Activated CD4-positive, alpha-beta memory T cell treated with anti-CD3 and anti-CD28 coated beads for 36 hours (primary cell): Measurements from ENCODE around the gene LGALS7B. TPM values are rescaled to one million over a fixed set of nuclear protein-coding genes. Genes with fewer than 3 reads are reported as not detected.

ENCODE experiments used
- CTCF ChIA-PET: fragments of 350-600 bp; sonication (Branson Sonifier 250); formaldehyde crosslinking; loops from one replicate; lab custom pipeline; 2021; ENCODE audit warnings: antibody characterized with exemption, inconsistent platforms; lab: Charles Lee
- POLR2A ChIA-PET: fragments of 350-600 bp; sonication (Branson Sonifier 250); formaldehyde crosslinking; loops from one replicate; lab custom pipeline; 2021; ENCODE audit warnings: antibody characterized with exemption; lab: Charles Lee
- DNase-seq: peaks from one replicate; pipeline ENCODE4 v3.0.0-alpha.2; 2020
- H3K27ac Mint-ChIP-seq: one replicate; pipeline ENCODE4 v1.8.0; 2021; ENCODE audit warnings: mixed read lengths
- H3K27me3 Mint-ChIP-seq: one replicate; pipeline ENCODE4 v1.8.0; 2021; ENCODE audit warnings: mixed read lengths
- H3K36me3 Mint-ChIP-seq: one replicate; pipeline ENCODE4 v1.8.0; 2021; ENCODE audit warnings: mixed read lengths
- H3K4me1 Mint-ChIP-seq: one replicate; pipeline ENCODE4 v1.8.0; 2021; ENCODE audit warnings: low read depth, mixed read lengths
- H3K4me3 Mint-ChIP-seq: one replicate; pipeline ENCODE4 v1.8.0; 2021; ENCODE audit warnings: mild to moderate bottlenecking, mixed read lengths
- H3K9me3 Mint-ChIP-seq: one replicate; pipeline ENCODE4 v1.8.0; 2021; ENCODE audit warnings: mixed read lengths
- intact Hi-C: fragments of 100-400 bp; cut with micrococcal nuclease; formaldehyde crosslinking; loops from one replicate; pipeline ENCODE4 v1.15.1; 2023
- total RNA-seq, 2 experiments: library from RNA; stranded (reverse); gene quantifications; one replicate each; pipeline ENCODE4 v1.2.3, GENCODE V29; 2021

The LGALS7B gene
- total RNA-seq, 2 experiments from 2014 or later, result not detected

DNA sequence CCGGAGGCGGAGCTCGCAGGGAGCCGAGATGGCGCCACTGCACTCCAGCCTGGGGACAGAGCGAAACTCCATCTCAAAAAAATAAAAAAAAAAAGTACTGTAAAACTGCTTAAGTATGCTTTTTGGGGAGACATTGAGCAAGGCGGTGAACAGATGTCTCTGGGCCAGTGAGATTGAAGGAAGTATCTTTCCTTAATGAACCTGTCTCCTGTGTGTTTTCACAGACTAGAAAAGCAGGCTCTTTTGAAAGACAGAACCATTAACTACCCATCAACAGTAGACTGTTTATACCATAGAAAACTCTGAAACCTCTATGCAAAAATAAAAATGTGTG, 44.1 kb downstream of the LGALS7B start:
- peaks cover 33% of the 10 kb centered on the region for H3K36me3 Mint-ChIP-seq
- H3K4me3 Mint-ChIP-seq, result no peak overlapping the region
- no peaks in the 10 kb centered on the region for H3K9me3 Mint-ChIP-seq
- H3K4me1 Mint-ChIP-seq, result peaks cover 22% of the 10 kb centered on the region
- intact Hi-C loops, result loop anchor here (5.0 kb wide), 3 partner anchors 34 to 96 kb away; no protein-coding TSS in a partner anchor
- ChIA-PET CTCF (interaction anchor here (2.8 kb wide), 1 partner anchor 98 kb away, joined by 7 read pairs; the partner anchor contains the start of genes MRPS12 and SARS2), POLR2A (interaction anchor here (1.2 to 1.6 kb wide), 2 partner anchors 16 to 19 kb away, joined by 5 to 7 read pairs; no protein-coding TSS in a partner anchor)
- no peak for DNase-seq
- no peak overlapping the region for H3K27ac Mint-ChIP-seq
- H3K27me3 Mint-ChIP-seq, result no peaks in the 10 kb centered on the region

DNA sequence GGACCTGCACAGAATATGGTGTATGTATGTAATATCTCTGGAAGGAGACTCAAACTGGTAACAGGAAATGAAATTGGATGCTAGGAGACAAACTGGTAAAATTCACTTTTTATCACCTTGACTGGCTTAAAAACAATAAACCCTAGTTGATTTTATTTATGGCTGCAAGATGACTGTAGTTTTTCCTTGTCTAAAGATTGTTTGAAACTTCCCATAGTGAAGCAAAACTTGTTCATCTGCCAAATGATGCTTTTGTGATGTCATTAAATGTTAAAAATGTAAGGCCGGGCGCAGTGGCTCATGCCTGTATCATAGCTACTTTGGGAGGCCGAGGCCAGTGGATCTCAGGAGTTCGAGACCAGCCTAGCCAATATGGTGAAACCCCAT, 45.1 kb downstream of the LGALS7B start:
- peaks cover 37% of the 10 kb centered on the region for H3K36me3 Mint-ChIP-seq
- ChIA-PET POLR2A (interaction anchor here (1.4 kb wide), 1 partner anchor 12 kb away, joined by 5 read pairs; no protein-coding TSS in a partner anchor), CTCF (interaction anchor here (2.8 kb wide), 1 partner anchor 97 kb away, joined by 7 read pairs; the partner anchor contains the start of genes MRPS12 and SARS2)
- peaks cover 32% of the 10 kb centered on the region for H3K4me1 Mint-ChIP-seq
- peak overlapping the region; percentile 51 for H3K27ac Mint-ChIP-seq
- H3K27me3 Mint-ChIP-seq, result no peaks in the 10 kb centered on the region
- H3K9me3 Mint-ChIP-seq, result no peaks in the 10 kb centered on the region
- no peak overlapping the region for H3K4me3 Mint-ChIP-seq
- intact Hi-C loops, result loop anchor here (5.0 kb wide), 3 partner anchors 33 to 97 kb away; no protein-coding TSS in a partner anchor
- no peak for DNase-seq

DNA sequence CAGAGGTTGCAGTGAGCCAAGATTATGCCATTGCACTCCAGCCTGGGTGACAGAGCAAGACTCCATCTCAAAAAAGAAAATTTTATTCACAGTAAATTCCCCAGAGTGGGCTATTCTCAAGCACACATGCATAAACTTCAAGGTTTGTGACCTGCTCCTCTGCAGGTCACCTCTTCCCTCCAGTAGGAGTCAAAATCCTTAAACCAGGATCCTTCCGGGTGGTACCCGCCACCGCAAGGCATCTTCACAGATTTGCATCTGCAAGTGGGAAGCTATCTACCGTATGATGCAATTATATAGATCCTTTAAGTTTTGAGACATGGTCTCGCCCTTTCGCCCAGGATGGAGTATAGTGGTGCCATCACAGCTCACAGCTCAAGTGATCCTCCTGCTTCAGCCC, 45.6 kb downstream of the LGALS7B start:
- H3K36me3 Mint-ChIP-seq, result peaks cover 39% of the 10 kb centered on the region
- ChIA-PET CTCF (interaction anchor here (0.7 to 2.8 kb wide), 2 partner anchors 35 to 96 kb away, joined by 3 to 7 read pairs; partner anchors contain the start of genes MRPS12 and SARS2), POLR2A (interaction anchor here (1.4 kb wide), 1 partner anchor 12 kb away, joined by 5 read pairs; no protein-coding TSS in a partner anchor)
- peaks cover 37% of the 10 kb centered on the region for H3K4me1 Mint-ChIP-seq
- no peak for DNase-seq
- no peak overlapping the region for H3K4me3 Mint-ChIP-seq
- H3K27me3 Mint-ChIP-seq, result no peaks in the 10 kb centered on the region
- intact Hi-C loops, result loop anchor here (5.0 kb wide), 3 partner anchors 33 to 97 kb away; no protein-coding TSS in a partner anchor
- H3K27ac Mint-ChIP-seq, result peak overlapping the region; percentile 66
- no peaks in the 10 kb centered on the region for H3K9me3 Mint-ChIP-seq

DNA sequence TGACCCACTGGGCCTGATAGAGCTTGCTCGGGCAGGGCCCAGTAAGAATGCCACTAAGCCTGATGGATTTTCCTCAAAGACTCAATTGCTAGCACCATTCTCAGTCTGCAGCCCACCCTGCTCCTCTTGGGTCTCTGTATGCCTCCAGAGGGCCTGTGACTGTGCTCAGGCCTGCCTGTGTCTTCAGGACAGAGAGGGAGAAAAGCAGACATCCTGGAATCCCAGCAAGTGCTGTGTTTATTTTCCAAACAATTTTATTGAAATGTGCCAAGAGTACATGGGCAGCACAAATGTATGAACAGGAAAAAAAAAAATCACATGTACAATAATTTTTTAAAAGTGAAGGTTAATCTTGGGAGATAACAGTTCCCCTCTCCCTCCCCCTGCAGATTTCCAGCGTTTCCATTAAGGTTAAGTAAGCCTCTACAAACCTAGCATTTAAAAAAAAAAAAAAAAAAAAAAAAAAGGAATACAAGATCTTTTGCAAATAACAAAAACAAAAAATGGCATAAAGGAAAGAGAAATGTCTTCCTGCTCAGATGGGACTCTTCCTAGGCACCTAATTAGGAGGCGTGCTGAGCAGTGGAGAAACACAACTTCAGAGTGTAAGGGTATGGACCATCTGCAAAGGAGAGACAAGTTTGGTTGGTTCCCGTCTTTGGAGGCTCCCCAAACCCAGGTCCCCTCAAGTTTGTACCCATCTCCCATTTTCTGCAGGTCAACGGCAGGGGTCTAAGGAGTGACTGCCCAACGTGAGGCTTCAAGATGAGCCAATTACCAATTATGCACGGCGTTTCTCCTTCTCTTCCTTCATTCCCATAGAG, 47.4 kb downstream of the LGALS7B start:
- H3K27me3 Mint-ChIP-seq, result no peaks in the 10 kb centered on the region
- no peak for DNase-seq
- intact Hi-C loops, result no loop called here
- H3K4me1 Mint-ChIP-seq, result peaks cover 45% of the 10 kb centered on the region
- CTCF ChIA-PET, result no interaction called here
- POLR2A ChIA-PET, result no interaction called here
- peaks cover 46% of the 10 kb centered on the region for H3K36me3 Mint-ChIP-seq
- H3K27ac Mint-ChIP-seq, result peak overlapping the region; percentile 66
- H3K9me3 Mint-ChIP-seq, result no peaks in the 10 kb centered on the region
- no peak overlapping the region for H3K4me3 Mint-ChIP-seq

DNA sequence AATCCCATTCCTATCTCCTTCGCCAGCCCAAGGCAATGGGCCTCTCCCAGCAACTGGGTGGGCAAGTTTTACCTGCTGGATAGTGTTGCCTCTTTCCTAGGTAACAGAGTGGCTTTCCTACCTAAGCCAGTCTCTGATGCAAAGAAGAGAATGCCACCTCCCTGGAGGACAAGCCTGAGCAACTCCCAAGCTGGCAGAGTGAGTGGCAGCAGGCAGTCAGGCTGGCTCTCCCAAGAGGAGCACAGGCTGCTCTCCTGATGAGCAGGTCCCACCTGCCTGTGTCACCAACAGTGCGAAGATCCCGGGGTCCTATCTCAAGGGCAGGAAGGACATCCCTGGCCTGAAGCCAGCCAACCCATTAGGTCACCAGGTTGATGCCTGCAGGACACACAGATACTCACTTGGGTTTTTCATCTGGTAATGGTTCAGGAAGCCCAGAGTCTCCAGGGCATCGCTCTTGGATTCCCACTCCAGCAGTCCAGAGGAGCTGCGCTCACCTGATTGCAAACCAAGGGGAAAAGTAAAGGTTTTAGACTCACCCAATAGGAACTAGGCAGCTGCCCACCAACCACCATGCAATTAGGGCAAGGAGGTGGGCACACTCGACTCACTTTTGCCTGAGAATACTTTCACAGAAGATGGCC, 48.1 kb downstream of the LGALS7B start:
- Mint-ChIP-seq H3K36me3 (peaks cover 52% of the 10 kb centered on the region), H3K27ac (peak overlapping the region; percentile 74), H3K4me3 (no peak overlapping the region), H3K4me1 (peaks cover 48% of the 10 kb centered on the region), H3K27me3 (no peaks in the 10 kb centered on the region), H3K9me3 (no peaks in the 10 kb centered on the region)
- no peak for DNase-seq
- ChIA-PET POLR2A (interaction anchor here (1.4 to 2.2 kb wide), 2 partner anchors 14 to 16 kb away, joined by 5 to 11 read pairs; no protein-coding TSS in a partner anchor), CTCF (interaction anchor here (0.9 to 1.6 kb wide), 3 partner anchors 9 to 434 kb away, joined by 3 to 5 read pairs (median 4); partner anchors contain the start of gene FAM98C)
- intact Hi-C loops, result no loop called here

DNA sequence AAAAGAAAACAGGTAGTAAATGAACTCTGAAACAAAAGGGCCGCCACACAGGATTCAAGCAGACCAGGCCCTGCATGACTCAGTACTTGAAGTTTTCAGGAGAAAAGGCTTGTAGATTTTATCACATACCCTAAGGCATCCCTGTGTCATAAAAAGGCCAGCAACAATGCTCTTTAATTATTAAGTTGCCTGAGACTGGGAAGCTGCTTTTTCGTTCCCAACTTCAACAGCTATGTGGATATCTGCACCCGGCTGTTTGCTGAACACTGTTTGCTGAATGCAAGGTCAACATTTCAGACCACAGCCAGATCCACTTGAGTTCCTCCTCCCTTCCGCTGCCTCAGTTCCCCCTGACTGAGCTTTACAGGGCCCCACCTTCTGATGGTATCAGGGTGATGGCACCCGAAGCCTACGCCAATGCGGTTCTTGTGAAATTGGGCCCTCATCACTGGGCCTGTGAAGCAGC, 48.7 kb downstream of the LGALS7B start:
- peaks cover 52% of the 10 kb centered on the region for H3K4me1 Mint-ChIP-seq
- no peak overlapping the region for H3K4me3 Mint-ChIP-seq
- H3K27ac Mint-ChIP-seq, result peak overlapping the region; percentile 82
- intact Hi-C loops, result loop anchor here (1.0 kb wide), 1 partner anchor 13 kb away; no protein-coding TSS in a partner anchor
- ChIA-PET CTCF (interaction anchor here (0.9 to 1.6 kb wide), 3 partner anchors 9 to 435 kb away, joined by 3 to 5 read pairs (median 4); partner anchors contain the start of gene FAM98C), POLR2A (interaction anchor here (1.4 to 2.2 kb wide), 2 partner anchors 14 to 15 kb away, joined by 5 to 11 read pairs; no protein-coding TSS in a partner anchor)
- H3K36me3 Mint-ChIP-seq, result peaks cover 58% of the 10 kb centered on the region
- no peaks in the 10 kb centered on the region for H3K9me3 Mint-ChIP-seq
- DNase-seq, result no peak
- H3K27me3 Mint-ChIP-seq, result no peaks in the 10 kb centered on the region

DNA sequence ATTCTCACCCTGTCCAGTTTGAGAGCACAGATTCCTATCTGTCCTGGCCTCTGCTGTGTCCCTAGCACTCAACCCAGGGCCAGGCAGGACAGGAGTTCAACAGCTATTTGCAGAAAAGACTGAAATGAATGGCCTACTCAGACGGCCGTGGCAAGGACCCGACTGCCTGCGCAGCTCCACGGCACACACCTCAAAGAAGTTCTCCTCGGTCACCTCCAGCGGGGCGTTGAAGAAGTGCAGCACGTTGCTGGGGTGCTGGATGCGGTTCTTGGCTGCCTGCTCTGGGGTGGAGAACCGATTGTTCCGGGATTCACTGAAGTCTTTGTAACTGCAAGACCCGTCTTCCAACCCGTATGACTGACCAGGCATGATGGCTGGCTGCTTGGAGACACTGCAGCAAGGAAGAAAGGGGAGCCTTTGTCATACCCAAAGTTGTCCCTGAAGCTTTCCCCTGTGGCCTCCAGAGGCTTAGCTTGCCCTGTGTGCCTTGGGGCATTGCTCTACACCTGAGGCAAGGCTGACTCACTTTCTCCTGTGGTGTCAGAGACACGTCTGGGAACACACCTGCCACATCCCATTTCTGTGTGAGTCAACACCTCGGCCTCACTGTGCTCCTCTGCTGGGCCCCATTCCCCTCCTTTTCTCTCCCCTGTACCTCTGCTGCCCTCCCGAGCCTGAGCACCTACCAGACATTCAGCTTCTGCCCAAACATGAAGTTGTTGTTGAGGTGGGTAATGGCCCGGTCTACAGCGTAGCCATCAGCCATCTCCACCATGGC, 49.4 kb downstream of the LGALS7B start:
- no peak overlapping the region for H3K4me3 Mint-ChIP-seq
- peak; percentile 87 for DNase-seq
- H3K9me3 Mint-ChIP-seq, result no peaks in the 10 kb centered on the region
- H3K4me1 Mint-ChIP-seq, result peaks cover 59% of the 10 kb centered on the region
- CTCF ChIA-PET, result interaction anchor here (0.9 to 1.8 kb wide), 4 partner anchors 8 to 436 kb away, joined by 3 to 5 read pairs (median 4); partner anchors contain the start of gene FAM98C
- H3K27me3 Mint-ChIP-seq, result no peaks in the 10 kb centered on the region
- H3K27ac Mint-ChIP-seq, result peak overlapping the region; percentile 82
- POLR2A ChIA-PET, result interaction anchor here (1.0 to 2.2 kb wide), 4 partner anchors 9 to 14 kb away, joined by 3 to 11 read pairs (median 4); no protein-coding TSS in a partner anchor
- intact Hi-C loops, result loop anchor here (1.0 kb wide), 1 partner anchor 12 kb away; no protein-coding TSS in a partner anchor
- peaks cover 65% of the 10 kb centered on the region for H3K36me3 Mint-ChIP-seq

DNA sequence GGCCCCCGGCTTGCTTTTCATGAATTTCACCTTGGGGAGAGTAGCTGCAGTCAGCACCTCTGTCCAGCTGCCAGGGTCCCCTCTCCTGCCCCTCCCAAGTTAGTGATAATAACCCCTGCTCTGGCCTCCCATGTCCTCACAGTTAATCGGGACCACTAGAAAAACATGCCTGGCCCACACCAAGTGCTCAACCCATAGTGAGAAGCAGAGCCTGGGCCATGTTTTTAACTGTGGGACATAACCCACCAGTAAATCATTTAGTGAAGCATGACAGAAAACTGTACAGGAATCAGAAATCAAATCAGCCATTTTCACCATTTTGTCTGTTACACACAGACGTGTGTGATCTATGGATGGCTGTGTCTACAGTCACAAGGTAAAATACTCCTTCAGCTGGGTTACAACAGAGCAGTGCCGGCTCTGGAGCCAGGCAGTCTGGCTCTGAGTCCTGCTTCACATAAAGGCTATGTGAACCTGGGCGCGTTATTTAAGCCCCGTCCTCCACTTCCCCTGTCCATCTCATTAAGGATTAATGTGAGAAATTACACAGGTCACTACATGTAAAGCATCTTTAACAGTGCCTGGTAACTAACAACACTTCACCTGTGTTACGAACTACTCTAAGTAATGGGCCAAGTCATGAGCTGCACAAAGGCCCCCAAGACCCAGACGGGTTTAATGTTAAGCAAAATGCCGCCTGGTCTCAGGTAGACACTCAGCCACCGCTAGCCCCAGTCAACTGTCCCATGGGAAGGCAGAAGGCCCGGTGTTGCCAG, 50.2 kb downstream of the LGALS7B start:
- H3K27me3 Mint-ChIP-seq, result no peaks in the 10 kb centered on the region

DNA sequence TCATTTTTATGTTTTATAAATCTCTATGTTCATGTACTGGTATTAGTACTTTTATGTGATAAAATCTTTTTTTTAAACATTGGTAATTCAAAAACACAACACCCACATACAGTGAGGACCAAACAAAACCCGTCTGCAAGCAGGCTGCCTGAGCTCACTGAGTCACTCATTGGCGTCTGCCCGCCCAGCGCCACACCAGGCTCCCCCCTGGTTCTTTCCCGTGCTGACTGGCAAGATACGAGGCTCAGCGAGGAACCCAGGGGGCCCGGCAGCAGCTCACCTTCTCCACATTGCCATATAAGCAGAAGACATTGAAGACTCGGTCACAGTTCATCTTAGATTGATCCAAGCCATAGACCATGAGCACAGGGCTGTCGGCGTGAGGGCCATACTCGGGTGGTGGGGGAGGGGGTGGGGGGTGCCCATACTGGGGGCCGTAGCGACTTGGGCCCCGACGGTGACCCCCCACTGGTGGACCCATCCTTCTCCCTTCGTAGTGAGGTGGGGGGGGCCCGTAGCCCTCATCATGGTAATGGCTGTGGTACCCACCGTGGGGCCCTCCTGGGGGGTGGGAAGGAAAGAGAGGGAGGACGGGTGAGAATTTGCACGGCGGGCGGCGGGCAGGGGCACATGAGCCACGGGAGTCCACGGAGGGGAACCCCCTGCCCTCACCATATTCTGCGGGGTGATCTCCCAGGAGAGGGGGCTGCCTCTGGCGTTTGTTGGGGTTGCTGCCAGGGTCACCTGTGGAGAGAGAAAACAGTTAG, 51.0 kb downstream of the LGALS7B start:
- intact Hi-C loops, result loop anchor here (5.0 kb wide), 1 partner anchor 203 kb away; no protein-coding TSS in a partner anchor
- no peaks in the 10 kb centered on the region for H3K27me3 Mint-ChIP-seq
- ChIA-PET POLR2A (interaction anchor here (0.6 to 1.5 kb wide), 4 partner anchors 7 to 9 kb away, joined by 3 to 9 read pairs (median 3); no protein-coding TSS in a partner anchor), CTCF (interaction anchor here (1.2 to 1.8 kb wide), 3 partner anchors 29 to 70 kb away, joined by 4 to 6 read pairs (median 4); no protein-coding TSS in a partner anchor)
- peak overlapping the region; percentile 89 for H3K27ac Mint-ChIP-seq
- peaks cover 79% of the 10 kb centered on the region for H3K36me3 Mint-ChIP-seq
- peak; percentile 45 for DNase-seq
- H3K4me3 Mint-ChIP-seq, result no peak overlapping the region
- H3K4me1 Mint-ChIP-seq, result peaks cover 72% of the 10 kb centered on the region
- H3K9me3 Mint-ChIP-seq, result no peaks in the 10 kb centered on the region

More for the DNA sequence above, 50.2 kb downstream of the LGALS7B start:
- intact Hi-C loops, result loop anchor here (1.0 kb wide), 1 partner anchor 11 kb away; no protein-coding TSS in a partner anchor
- POLR2A ChIA-PET, result interaction anchor here (0.6 to 2.2 kb wide), 5 partner anchors 7 to 13 kb away, joined by 3 to 11 read pairs (median 3); no protein-coding TSS in a partner anchor
- H3K27ac Mint-ChIP-seq, result peak overlapping the region; percentile 82
- DNase-seq, result no peak
- CTCF ChIA-PET, result interaction anchor here (1.8 kb wide), 1 partner anchor 30 kb away, joined by 4 read pairs; no protein-coding TSS in a partner anchor
- H3K9me3 Mint-ChIP-seq, result no peaks in the 10 kb centered on the region
- H3K4me1 Mint-ChIP-seq, result peaks cover 65% of the 10 kb centered on the region
- no peak overlapping the region for H3K4me3 Mint-ChIP-seq
- peaks cover 72% of the 10 kb centered on the region for H3K36me3 Mint-ChIP-seq
